GM10266 (cell line): ENCODE data around the gene USP5.
A peak's percentile ranks its signal among the peaks of the same experiment; 100 is the strongest.

Source experiments
- DNase-seq: peaks from one replicate; pipeline ENCODE4 v3.0.0; 2012; ENCODE audit errors: extremely low spot score
- CTCF ChIP-seq: IDR thresholded peaks from 2 replicates; pipeline ENCODE4 v1.5.1; 2012; ENCODE audit warnings: mild to moderate bottlenecking, low read depth; ENCODE audit not compliant: control insufficient read depth, insufficient read depth; ENCODE audit errors: missing control alignments

Gene USP5

GRCh38 chr12:6822426-6823135, 29.4 kb upstream of the USP5 start:
- DNase-seq, result no peak
- no peak for TF ChIP-seq CTCF

- no peak for TF ChIP-seq CTCF
- no peak for DNase-seq
Observed at GRCh38 chr12:6823182-6824084, 28.5 kb upstream of the USP5 start.

- TF ChIP-seq CTCF, result no peak
- DNase-seq, result no peak
Observed at GRCh38 chr12:6824085-6824775, 27.7 kb upstream of the USP5 start.

GRCh38 chr12:6824901-6825381, 27.0 kb upstream of the USP5 start:
- no peak for DNase-seq
- TF ChIP-seq CTCF, result no peak

GRCh38 chr12:6825398-6826124, 26.4 kb upstream of the USP5 start:
- peak; percentile 95 for DNase-seq
- peak; percentile 92 for TF ChIP-seq CTCF

GRCh38 chr12:6826125-6826733, 25.7 kb upstream of the USP5 start:
- TF ChIP-seq CTCF, result no peak
- DNase-seq, result no peak
